Parathyroid adenoma (tissue), 2 donors: ENCODE results near the gene SULT1C4.

Experiments
- H2AFZ ChIP-seq: fragments of 300-600 bp; sonication (generic); one replicate; pipeline ENCODE4 v1.7.0; 2017; ENCODE audit warnings: antibody characterized with exemption, mild to moderate bottlenecking
- H3K27ac ChIP-seq: fragments of 300-600 bp; sonication (generic); one replicate; pipeline ENCODE4 v1.7.0; 2017
- H3K27me3 ChIP-seq: fragments of 300-600 bp; sonication (generic); one replicate; pipeline ENCODE4 v1.7.0; 2017; ENCODE audit warnings: low read length; ENCODE audit not compliant: control insufficient read depth, insufficient read depth
- H3K36me3 ChIP-seq: fragments of 300-600 bp; sonication (generic); one replicate; pipeline ENCODE4 v1.7.0; 2017; ENCODE audit warnings: low read length; ENCODE audit not compliant: control insufficient read depth, insufficient read depth
- H3K4me1 ChIP-seq: fragments of 300-600 bp; sonication (generic); one replicate; pipeline ENCODE4 v1.7.0; 2017; ENCODE audit warnings: control low read depth
- H3K4me2 ChIP-seq: fragments of 300-600 bp; sonication (generic); one replicate; pipeline ENCODE4 v1.7.0; 2017; ENCODE audit warnings: low read length
- H3K4me3 ChIP-seq: fragments of 300-600 bp; sonication (generic); one replicate; pipeline ENCODE4 v1.7.0; 2017; ENCODE audit warnings: low read depth, low read length
- H3K79me2 ChIP-seq: fragments of 300-600 bp; sonication (generic); one replicate; pipeline ENCODE4 v1.7.0; 2017; ENCODE audit warnings: control low read depth
- H3K9ac ChIP-seq: fragments of 300-600 bp; sonication (generic); one replicate; pipeline ENCODE4 v1.7.0; 2017; ENCODE audit warnings: mild to moderate bottlenecking
- H3K9me3 ChIP-seq: fragments of 300-600 bp; sonication (generic); one replicate; pipeline ENCODE4 v1.7.0; 2017; ENCODE audit warnings: low read length; ENCODE audit not compliant: control insufficient read depth
- TF ChIP-seq, protein P1 (sequence below): fragments of 300-600 bp; sonication (generic); IDR thresholded peaks from one replicate; pipeline ENCODE4 v1.7.0; 2017; ENCODE audit warnings: antibody characterized with exemption, mild to moderate bottlenecking
- donor health status: primary hyperparathyroidism.

The SULT1C4 gene

DNA sequence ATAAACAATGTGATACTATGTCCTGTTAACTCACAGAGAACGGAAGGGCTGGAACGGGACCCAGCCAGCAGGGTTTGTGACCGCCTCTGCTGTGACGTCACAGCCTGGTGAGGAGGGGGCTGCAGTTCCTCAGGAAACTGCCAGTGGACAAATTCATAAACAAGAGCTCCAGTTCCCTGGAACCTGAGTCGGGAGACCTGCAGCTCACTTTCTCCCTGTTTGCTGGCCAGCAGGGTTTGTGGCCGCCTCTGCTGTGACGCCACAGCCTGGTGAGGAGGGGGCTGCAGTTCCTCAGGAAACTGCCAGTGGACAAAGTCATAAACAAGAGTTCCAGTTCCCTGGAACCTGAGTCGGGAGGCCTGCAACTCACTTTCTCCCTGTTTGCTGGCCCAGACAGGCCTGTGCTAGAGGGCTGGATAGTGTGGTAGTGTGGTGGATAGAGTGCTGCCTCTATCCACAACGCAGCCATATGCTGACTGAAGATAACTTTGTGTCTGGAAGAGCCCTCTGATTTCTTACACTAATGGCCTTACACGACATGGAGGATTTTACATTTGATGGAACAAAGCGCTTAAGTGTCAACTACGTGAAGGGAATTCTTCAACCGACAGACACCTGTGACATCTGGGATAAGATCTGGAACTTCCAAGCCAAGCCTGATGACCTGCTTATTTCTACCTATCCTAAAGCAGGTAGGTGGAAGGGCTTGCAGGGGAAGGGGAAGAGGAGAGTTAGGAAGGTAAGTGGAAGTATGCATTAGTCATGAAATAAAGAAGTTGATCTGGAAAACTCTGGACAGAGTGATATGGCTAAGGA, at the start of gene SULT1C4:
Gene SULT1C4, plus strand, starts transcription at position 140 of the 816 bp plus-strand sequence. Its CDS starts 384 bp downstream, at position 524.
- peak within 1 kb of the TSS; percentile 12 for H3K27ac ChIP-seq
- no peaks in the 10 kb centered on the region for H3K4me1 ChIP-seq
- H3K79me2 ChIP-seq, result no peaks in the 10 kb centered on the region
- TF ChIP-seq, protein P1, sequence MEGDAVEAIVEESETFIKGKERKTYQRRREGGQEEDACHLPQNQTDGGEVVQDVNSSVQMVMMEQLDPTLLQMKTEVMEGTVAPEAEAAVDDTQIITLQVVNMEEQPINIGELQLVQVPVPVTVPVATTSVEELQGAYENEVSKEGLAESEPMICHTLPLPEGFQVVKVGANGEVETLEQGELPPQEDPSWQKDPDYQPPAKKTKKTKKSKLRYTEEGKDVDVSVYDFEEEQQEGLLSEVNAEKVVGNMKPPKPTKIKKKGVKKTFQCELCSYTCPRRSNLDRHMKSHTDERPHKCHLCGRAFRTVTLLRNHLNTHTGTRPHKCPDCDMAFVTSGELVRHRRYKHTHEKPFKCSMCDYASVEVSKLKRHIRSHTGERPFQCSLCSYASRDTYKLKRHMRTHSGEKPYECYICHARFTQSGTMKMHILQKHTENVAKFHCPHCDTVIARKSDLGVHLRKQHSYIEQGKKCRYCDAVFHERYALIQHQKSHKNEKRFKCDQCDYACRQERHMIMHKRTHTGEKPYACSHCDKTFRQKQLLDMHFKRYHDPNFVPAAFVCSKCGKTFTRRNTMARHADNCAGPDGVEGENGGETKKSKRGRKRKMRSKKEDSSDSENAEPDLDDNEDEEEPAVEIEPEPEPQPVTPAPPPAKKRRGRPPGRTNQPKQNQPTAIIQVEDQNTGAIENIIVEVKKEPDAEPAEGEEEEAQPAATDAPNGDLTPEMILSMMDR, result no peak
- H3K4me2 ChIP-seq, result peak within 1 kb of the TSS; percentile 28
- no peaks in the 10 kb centered on the region for H3K27me3 ChIP-seq
- H3K9ac ChIP-seq, result no peak within 1 kb of the TSS
- peak within 1 kb of the TSS; percentile 52 for H2AFZ ChIP-seq
- H3K9me3 ChIP-seq, result no peaks in the 10 kb centered on the region
- peak within 1 kb of the TSS; percentile 22 for H3K4me3 ChIP-seq
- no peaks in the 10 kb centered on the region for H3K36me3 ChIP-seq

DNA sequence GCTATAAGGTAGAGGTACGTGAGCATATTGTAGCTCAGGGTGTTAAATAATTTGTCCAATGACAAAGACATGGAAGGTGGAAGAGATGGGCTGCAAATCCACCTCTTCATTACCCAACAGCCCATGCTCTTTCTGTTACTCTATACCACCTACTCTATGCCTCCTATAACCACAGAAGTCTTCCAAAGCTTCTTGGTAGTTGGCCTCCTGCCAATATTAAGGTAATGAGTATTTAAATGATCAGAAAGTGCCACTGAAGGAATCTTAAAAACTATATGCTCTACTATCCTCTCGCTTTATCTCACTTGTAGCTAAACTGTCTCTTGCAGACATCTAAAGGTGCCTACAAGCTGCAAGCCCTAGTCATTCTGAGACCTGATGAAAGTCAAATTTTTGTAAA, 48.0 kb upstream of the SULT1C4 start:
- no peaks in the 10 kb centered on the region for H3K79me2 ChIP-seq
- H3K36me3 ChIP-seq, result no peaks in the 10 kb centered on the region
- H2AFZ ChIP-seq, result no peak overlapping the region
- H3K4me3 ChIP-seq, result no peak overlapping the region
- no peak overlapping the region for H3K4me2 ChIP-seq
- no peaks in the 10 kb centered on the region for H3K9me3 ChIP-seq
- TF ChIP-seq, protein P1, result no peak
- H3K4me1 ChIP-seq, result no peaks in the 10 kb centered on the region
- H3K27me3 ChIP-seq, result no peaks in the 10 kb centered on the region
- no peak overlapping the region for H3K9ac ChIP-seq
- H3K27ac ChIP-seq, result no peak overlapping the region

DNA sequence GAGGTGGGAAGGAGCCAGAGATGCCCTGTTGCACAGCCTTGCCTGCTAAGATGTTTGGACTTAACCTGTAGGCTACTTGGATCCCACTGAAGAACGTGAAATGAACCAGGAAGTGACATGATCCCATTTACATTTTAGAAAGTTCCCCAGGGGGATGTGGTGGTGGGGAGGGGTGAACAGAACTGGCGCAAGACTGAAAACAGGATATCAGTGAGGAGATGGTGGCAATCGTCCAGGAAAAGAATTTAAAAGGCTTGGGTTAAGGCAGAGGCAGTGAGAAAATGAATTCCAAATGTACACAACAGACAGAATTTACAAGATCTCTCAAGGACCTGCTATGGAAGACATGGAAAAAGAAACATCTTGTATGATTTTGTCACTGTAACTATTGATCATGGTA, 46.8 kb upstream of the SULT1C4 start:
- Histone ChIP-seq H3K27me3 (no peaks in the 10 kb centered on the region), H3K4me3 (no peak overlapping the region), H3K36me3 (no peaks in the 10 kb centered on the region), H3K79me2 (no peaks in the 10 kb centered on the region), H3K27ac (no peak overlapping the region), H2AFZ (no peak overlapping the region), H3K9me3 (no peaks in the 10 kb centered on the region), H3K4me2 (no peak overlapping the region), H3K4me1 (no peaks in the 10 kb centered on the region), H3K9ac (no peak overlapping the region)
- TF ChIP-seq, protein P1, result no peak

DNA sequence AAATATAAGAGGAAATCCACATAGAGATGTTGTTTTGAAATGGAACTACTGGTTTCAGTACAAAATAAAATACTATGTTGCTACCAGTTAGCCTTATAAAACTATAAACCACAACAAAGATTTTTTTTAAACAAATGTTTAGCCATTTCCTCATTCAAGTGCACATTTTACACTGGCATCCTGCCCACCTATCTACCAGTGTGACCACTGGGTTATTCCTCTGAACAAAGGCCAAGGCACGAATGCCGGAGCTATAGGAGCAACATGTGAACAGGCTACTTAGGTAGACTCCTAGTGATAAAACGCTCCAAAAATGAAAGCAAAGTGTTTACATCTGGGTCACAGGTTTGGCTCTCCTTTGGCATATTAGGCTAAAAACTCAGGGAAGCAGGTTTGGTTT, 31.8 kb upstream of the SULT1C4 start:
- H2AFZ ChIP-seq, result no peak overlapping the region
- no peak overlapping the region for H3K4me2 ChIP-seq
- no peak overlapping the region for H3K4me3 ChIP-seq
- H3K27ac ChIP-seq, result no peak overlapping the region
- H3K27me3 ChIP-seq, result no peaks in the 10 kb centered on the region
- no peak overlapping the region for H3K9ac ChIP-seq
- H3K9me3 ChIP-seq, result no peaks in the 10 kb centered on the region
- H3K36me3 ChIP-seq, result no peaks in the 10 kb centered on the region
- H3K79me2 ChIP-seq, result no peaks in the 10 kb centered on the region
- TF ChIP-seq, protein P1, result no peak
- no peaks in the 10 kb centered on the region for H3K4me1 ChIP-seq

DNA sequence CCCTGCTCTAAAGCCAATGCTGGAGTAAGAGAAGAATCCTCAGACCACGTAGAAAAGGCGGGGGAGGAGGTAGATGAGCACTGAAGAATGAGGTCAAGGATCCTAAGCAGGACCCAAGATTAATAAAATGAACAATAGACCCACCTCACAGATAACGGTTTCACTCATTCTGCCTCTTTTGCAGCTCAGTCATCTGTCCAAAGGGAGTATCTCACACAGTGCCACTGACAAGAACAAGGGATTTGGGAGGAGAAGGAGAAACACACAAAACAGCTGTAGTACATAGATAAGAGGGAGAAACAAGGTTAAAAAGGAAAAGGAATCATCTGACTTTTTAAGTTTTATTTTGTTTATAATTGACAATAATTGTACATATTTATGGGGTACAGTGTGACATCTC, 30.9 kb upstream of the SULT1C4 start:
- Histone ChIP-seq H3K4me1 (no peaks in the 10 kb centered on the region), H3K4me2 (no peak overlapping the region), H2AFZ (no peak overlapping the region), H3K4me3 (no peak overlapping the region), H3K27ac (no peak overlapping the region), H3K9me3 (no peaks in the 10 kb centered on the region), H3K36me3 (no peaks in the 10 kb centered on the region), H3K27me3 (no peaks in the 10 kb centered on the region), H3K79me2 (no peaks in the 10 kb centered on the region), H3K9ac (no peak overlapping the region)
- TF ChIP-seq, protein P1, result no peak
